GM12878 (cell line): Measurements from ENCODE around the gene TMEM82. TPM values are rescaled to one million over a fixed set of nuclear protein-coding genes. Genes with fewer than 3 reads are reported as not detected.

Source experiments
- ATF7 ChIP-seq: fragments of 450-650 bp; IDR thresholded peaks from 2 replicates; pipeline ENCODE4 v1.6.1; 2016; ENCODE audit warnings: low read depth, mild to moderate bottlenecking
- POLR2A ChIP-seq: IDR thresholded peaks from 2 replicates; pipeline ENCODE4 v1.6.1; 2011; ENCODE audit warnings: low read depth, mild to moderate bottlenecking, low read length
- RCOR1 ChIP-seq: conservative IDR thresholded peaks from 2 replicates; pipeline ENCODE4 v1.6.1; 2012; ENCODE audit warnings: low read depth, low read length, improper control_type of control experiment
- RFX5 ChIP-seq: IDR thresholded peaks from 2 replicates; pipeline ENCODE4 v1.6.1; 2011; ENCODE audit warnings: low read depth, low read length, improper control_type of control experiment
- SMAD1 ChIP-seq: fragments of 450-650 bp; IDR thresholded peaks from 2 replicates; pipeline ENCODE4 v1.6.1; 2018; ENCODE audit warnings: mild to moderate bottlenecking, low read depth; ENCODE audit not compliant: partially characterized antibody
- polyA plus RNA-seq, 11 experiments: library from polyadenylated mRNA; depleted of rRNA in 4 of 11; unstranded in 6 of 11; stranded (reverse) in 5 of 11; fragments of >200 nt; fragmentation: Nextera tagmentation in 4 of 11; fragmentation: Illumina TruSeq in 1 of 11; extraction: Ambion mirVana in 4 of 11; extraction: Trizol in 1 of 11; gene quantifications; 1 replicate in 1 of 11; 2 replicates in 10 of 11; pipeline versions ENCODE4 v1.2.1 to v1.2.3, GENCODE V29; 2011 to 2016; ENCODE audit warnings: inconsistent platforms in 2 of 11, missing spikeins in 2 of 11, low read depth in 1 of 11
- total RNA-seq, 4 experiments: library from RNA; depleted of rRNA in 3 of 4; stranded (reverse); fragments of >200 nt in 3 of 4; fragmentation: Illumina TruSeq in 1 of 4; extraction: Trizol in 1 of 4; gene quantifications; 2 replicates each; pipeline versions ENCODE4 v1.2.1 to v1.2.3, GENCODE V29; 2013 to 2021
- TF ChIP-seq, protein P1 (sequence below): fragments of 450-650 bp; IDR thresholded peaks from 2 replicates; pipeline ENCODE4 v1.6.1; 2016; ENCODE audit warnings: mild to moderate bottlenecking
- TF ChIP-seq, protein P2 (sequence below): IDR thresholded peaks from 2 replicates; pipeline ENCODE4 v1.6.1; 2011; ENCODE audit warnings: low read depth, mild to moderate bottlenecking, low read length, moderate library complexity, borderline replicate concordance; ENCODE audit errors: extremely low read depth
- TF ChIP-seq, protein P3 (sequence below), 3 experiments: IDR thresholded peaks in 2 of 3; conservative IDR thresholded peaks in 1 of 3; 2 replicates each; pipeline ENCODE4 v1.5.1; 2011; ENCODE audit warnings: low read depth in 3 of 3, low read length in 3 of 3, mild to moderate bottlenecking in 3 of 3, control low read depth in 2 of 3, moderate library complexity in 2 of 3, inconsistent platforms in 1 of 3, mixed read lengths in 1 of 3; ENCODE audit not compliant: control insufficient read depth in 2 of 3, insufficient read depth in 1 of 3; ENCODE audit errors: extremely low read depth in 1 of 3

Gene TMEM82
- total and polyA plus RNA-seq, 10 of the 15 experiments (the other 5 are each of a cell fraction or from before 2014, with no cell fraction given) = not detected

DNA sequence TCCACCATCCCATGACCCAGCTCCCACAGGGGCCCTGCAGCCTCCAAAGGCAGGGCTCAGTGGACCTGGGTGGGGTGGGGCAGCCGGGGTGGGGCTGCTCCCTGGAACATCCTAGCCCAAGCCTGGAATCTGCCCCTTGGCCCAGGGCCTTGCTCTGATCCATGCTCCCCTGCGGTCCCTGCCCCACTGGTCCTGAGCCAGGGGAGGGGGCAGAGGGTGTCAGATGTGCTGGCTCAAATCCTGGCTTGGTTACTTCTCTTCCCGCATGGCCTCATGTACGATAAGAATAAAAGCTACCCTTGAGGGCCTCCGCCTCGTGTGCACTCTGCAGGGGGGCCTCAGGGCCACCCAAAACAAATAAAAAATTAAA is 5.4 kb upstream of the TMEM82 start (continued):
- TF ChIP-seq, protein P1, sequence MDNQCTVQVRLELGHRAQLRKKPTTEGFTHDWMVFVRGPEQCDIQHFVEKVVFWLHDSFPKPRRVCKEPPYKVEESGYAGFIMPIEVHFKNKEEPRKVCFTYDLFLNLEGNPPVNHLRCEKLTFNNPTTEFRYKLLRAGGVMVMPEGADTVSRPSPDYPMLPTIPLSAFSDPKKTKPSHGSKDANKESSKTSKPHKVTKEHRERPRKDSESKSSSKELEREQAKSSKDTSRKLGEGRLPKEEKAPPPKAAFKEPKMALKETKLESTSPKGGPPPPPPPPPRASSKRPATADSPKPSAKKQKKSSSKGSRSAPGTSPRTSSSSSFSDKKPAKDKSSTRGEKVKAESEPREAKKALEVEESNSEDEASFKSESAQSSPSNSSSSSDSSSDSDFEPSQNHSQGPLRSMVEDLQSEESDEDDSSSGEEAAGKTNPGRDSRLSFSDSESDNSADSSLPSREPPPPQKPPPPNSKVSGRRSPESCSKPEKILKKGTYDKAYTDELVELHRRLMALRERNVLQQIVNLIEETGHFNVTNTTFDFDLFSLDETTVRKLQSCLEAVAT = no peak
- TF ChIP-seq, protein P2, sequence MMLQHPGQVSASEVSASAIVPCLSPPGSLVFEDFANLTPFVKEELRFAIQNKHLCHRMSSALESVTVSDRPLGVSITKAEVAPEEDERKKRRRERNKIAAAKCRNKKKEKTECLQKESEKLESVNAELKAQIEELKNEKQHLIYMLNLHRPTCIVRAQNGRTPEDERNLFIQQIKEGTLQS = no peak
- TF ChIP-seq POLR2A (no peak), RCOR1 (no peak), SMAD1 (no peak), ATF7 (no peak), RFX5 (no peak)
- TF ChIP-seq, protein P3, sequence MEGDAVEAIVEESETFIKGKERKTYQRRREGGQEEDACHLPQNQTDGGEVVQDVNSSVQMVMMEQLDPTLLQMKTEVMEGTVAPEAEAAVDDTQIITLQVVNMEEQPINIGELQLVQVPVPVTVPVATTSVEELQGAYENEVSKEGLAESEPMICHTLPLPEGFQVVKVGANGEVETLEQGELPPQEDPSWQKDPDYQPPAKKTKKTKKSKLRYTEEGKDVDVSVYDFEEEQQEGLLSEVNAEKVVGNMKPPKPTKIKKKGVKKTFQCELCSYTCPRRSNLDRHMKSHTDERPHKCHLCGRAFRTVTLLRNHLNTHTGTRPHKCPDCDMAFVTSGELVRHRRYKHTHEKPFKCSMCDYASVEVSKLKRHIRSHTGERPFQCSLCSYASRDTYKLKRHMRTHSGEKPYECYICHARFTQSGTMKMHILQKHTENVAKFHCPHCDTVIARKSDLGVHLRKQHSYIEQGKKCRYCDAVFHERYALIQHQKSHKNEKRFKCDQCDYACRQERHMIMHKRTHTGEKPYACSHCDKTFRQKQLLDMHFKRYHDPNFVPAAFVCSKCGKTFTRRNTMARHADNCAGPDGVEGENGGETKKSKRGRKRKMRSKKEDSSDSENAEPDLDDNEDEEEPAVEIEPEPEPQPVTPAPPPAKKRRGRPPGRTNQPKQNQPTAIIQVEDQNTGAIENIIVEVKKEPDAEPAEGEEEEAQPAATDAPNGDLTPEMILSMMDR (IDR thresholded peaks at IDR 0.05 in 2 of 3, conservative IDR thresholded peaks at IDR 0.05 in 1 of 3; ENCODE audit: control insufficient read depth in 2 of 3, extremely low read depth in 1 of 3, insufficient read depth in 1 of 3, low read depth in 3 of 3, low read length in 3 of 3) = no peak
